T-helper 1 cell (primary cell): Measurements from ENCODE around the gene FBXO34.

ENCODE experiments used
- DNase-seq, 5 donors: peaks; one replicate each; pipeline ENCODE4 v3.0.0-alpha.2; 2012 to 2020
- total RNA-seq, 4 donors: gene quantifications; one replicate each; lab custom pipeline; 2026; lab: John Stamatoyannopoulos, UW

FBXO34 gene, protein sequence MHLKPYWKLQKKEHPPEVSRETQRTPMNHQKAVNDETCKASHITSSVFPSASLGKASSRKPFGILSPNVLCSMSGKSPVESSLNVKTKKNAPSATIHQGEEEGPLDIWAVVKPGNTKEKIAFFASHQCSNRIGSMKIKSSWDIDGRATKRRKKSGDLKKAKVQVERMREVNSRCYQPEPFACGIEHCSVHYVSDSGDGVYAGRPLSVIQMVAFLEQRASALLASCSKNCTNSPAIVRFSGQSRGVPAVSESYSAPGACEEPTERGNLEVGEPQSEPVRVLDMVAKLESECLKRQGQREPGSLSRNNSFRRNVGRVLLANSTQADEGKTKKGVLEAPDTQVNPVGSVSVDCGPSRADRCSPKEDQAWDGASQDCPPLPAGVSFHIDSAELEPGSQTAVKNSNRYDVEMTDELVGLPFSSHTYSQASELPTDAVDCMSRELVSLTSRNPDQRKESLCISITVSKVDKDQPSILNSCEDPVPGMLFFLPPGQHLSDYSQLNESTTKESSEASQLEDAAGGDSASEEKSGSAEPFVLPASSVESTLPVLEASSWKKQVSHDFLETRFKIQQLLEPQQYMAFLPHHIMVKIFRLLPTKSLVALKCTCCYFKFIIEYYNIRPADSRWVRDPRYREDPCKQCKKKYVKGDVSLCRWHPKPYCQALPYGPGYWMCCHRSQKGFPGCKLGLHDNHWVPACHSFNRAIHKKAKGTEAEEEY
- total RNA-seq: 61.5 to 86.4 (median 76.3) reads per million in 4 donors

DNA sequence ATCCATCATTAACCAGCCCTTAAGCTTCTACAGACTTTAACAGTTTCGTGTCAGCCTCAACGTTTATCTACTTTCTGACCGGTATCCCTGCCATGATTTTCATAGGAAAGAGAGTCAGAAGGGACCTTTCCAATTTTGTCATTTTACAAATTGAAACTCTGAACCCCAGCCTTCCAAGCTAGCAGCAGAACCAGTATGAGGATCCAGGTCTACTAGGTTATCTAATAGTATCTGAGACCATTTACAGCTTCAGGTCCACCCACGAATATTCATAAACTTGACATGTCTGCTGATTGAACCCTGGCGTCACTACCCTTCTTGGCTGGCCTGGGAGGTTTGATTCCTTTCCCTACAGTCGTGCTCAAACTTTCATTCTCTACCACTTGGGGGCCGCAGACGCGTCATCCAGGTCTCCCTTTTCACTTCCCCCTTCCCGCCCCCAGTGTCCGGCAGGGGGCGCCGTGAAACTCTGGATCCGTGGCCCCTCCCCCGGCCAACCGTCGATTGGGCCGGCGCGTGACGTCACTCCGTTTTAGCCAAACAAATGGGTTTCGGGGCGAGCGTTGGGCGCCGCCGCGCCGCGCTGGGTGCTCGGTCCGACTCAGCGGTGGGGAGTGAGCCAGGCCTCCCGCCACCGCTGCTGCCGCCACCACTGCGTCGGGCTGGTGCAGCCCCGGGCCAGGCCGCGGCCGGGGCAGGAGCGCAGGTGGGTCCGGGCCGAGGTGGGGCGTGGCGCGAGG lies at the start of gene FBXO34:
Gene FBXO34 (plus strand): TSS at position 590 of the 740 bp plus-strand sequence. CDS start 78,970 bp downstream, outside the sequence.
- DNase-seq: peak; percentile 97 to 99 (median 99)

DNA sequence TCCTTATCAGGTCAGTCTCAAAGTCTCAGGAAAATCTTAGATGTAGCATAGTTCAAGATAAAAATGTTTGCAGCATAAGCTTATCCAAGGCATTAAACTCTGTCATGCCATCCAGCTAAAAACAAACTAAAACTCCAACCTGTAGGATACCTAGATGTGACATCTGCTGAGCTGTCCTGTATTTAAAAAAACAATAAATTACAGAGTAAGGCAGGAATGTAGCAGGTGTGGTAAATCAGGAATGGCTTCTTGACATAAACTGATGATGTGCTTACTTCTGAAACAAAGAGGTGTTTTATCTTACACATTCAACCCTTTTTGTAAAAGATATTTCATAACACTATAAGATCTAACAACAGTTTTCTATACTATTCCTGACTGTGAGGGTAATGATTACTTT lies 49.3 kb upstream of the FBXO34 start:
- DNase-seq: no peak

DNA sequence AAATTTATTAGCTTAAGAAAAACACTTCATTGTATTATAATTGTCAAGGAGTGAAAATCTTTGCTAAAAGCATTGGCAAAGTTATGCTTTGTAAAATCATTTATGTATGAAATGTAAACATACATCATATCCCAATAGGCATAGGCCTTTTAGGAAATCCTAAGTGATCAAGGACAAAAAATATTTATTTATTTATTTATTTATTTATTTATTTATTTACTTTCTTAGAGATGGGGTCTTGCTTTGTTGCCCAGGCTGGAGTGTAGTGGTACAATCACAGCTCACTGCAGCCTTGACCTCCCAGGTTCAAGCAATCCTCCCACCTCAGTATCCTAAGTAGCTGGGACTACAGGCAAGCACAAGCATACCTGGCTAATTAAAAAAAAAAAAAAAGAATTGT lies 47.9 kb upstream of the FBXO34 start:
- no peak for DNase-seq

DNA sequence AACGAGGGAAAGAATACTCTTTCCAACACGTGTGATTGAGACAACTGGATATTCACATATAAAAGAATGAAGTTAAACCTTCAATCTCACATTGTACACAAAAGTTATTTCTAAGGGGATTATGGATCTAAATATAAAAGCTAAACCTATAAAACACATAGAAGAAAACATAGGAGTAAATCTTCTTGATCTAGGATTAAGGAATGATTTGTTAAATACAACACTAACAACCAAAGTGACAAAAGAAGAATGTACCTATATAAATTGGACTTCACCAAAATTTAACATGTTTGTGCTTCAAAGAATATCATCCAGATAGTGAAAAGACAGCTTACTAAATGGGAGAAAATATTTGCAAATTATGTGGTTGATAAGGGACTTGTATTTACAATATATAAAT lies 43.0 kb upstream of the FBXO34 start:
- DNase-seq: no peak

DNA sequence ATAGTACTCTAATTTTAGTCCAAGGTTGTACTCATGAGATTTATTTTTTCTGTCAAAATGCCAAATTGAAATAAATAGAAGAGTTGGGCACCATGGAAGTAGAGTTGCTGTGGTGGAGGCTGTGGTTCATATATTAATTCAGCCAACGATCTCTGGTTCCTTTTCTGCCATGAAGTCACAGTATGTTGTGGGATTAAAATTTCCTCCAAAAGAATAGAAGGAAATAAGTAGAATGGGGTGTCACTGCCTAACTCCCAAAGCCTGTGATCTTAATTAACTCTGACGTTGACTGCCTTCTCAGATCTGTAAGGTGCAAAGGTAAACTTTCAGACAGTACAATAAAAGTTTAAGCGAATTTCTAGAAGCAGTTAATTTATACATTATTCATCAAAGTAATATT lies 37.6 kb upstream of the FBXO34 start:
- DNase-seq: no peak

DNA sequence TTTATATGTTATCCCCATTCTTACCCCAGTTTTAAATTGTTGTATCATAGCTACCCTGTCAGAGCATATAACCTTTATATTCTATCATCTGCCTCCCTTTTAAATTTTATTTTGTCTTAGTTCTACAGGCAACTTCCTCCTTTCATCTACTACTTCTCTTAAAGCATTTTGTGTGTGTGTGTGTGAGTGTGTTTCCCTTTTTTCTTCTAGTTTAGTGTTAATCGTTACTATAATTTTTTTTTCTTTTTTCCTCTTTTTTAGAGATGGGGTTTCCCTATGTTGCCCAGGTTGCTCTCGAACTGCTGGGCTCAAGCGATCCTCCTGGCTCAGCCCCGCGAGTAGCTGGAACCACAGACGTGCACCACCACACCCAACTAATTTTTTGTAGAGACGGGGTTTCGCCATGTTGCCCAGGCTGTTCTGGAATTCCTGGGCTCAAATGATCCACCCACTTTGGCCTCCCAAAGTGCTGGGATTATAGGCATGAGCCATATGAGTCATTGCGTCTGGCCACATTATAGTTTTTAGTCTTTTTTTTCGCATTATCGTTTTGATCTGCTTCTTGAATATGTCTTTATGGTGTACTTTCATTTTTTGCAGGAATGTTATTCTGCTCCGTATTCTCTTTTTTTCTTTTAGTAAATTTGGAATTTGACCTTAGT lies 33.1 kb upstream of the FBXO34 start:
- DNase-seq: no peak

DNA sequence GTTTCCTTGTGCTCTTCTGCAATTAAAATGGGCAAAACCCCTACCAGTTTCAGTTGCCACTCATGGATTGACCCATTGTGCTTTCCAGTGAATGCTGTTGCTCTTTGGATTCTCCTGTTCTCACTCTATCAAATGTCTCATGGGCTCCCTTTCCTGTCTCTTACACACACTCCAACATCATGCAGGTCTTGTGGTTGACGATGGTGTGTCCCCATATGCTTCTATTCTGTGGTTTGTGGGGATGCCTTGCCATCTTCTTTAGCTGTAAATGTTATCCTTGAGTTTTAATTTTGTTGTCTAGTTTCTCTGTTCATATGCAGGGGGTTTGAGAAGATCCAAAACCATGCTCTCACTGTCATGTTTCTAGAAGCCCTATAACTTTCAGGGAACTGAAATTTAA lies 31.9 kb upstream of the FBXO34 start:
- DNase-seq: no peak

DNA sequence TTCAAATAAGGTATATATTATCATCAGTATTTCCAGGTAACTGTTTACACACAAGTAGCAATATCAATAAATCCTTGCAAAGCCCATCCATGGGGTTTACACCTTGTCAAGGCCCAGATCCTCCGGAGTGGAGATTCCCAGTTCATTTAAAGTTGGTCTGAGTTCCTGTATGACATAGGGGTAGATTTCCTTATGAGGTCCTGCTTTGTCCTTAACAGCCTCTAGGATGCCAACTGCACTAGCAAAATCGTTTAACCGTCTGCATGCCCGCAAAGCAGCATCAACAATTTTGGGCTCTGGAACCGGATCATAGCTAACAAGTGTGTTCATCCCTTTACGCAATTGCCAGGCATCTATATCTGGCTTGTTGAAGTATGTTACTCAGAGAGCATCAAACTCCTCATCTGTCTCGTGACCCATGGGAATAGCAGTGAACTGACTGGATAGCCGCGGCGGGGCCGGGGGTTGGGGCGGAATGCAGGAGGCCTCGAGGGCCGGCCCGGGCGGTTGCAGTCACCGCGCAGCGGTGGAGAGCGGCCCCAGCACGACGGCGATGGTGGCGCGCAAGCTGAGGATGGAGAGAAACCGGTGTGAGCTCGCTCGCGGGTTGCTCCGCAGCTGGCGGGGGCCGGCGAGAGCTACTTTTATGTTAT lies 30.6 kb upstream of the FBXO34 start:
- DNase-seq: no peak

DNA sequence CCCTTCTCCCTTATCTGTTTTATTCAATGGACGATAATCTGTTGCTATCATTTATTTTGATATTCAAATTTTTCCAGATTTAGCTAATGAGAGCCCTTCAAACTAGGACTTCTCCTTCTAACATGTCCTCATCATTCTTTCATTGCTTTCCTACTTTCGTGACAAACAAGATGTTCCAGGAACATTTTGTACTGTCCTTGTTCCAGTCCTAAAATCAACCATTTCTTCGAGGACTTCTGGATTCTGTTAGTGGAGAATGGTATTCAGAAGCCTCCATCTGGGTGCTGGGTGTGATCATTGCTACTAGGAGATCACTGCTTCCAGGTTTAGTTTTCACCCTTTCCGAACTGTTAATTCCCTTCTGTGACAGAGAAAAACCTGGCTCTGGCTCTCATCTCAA lies 29.5 kb upstream of the FBXO34 start:
- no peak for DNase-seq

DNA sequence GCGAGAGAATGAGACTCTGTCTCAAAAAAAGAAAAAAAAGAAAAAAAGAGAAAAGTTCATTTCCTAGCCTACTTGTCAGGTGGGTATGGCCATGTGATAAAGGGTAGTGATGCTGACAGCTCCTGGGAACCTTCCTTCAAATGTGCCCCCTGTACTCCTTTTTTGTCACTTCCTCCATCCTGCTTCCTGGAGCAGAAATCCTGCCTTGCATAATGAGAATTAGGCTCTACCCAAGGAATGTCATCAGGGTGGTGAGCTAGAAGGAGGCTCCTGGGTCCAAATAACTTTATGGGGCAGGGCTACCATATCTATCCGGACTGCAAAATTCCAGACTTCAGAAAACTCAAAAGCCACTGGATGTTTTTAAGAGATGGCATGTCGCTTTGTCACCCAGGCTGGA lies 27.8 kb upstream of the FBXO34 start:
- no peak for DNase-seq

DNA sequence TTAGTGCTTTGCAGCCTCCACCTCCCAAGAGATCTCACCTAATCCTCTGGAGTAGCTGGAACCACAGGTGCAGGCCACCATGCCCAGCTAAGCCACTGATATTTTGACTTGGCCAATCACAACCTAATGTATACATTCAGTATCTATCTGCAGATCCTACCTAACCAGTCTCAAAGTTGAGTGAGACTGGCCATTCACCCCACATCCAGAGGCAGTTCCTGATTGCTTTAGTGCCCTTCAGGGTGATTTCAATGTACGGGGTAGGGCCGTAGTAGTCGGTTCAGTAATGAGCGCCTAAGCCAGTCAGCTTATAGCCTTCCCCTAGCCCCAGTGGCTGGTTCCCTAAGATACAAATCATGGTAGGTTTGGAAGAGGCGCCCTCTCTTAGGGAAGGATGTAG lies 27.4 kb upstream of the FBXO34 start:
- no peak for DNase-seq

DNA sequence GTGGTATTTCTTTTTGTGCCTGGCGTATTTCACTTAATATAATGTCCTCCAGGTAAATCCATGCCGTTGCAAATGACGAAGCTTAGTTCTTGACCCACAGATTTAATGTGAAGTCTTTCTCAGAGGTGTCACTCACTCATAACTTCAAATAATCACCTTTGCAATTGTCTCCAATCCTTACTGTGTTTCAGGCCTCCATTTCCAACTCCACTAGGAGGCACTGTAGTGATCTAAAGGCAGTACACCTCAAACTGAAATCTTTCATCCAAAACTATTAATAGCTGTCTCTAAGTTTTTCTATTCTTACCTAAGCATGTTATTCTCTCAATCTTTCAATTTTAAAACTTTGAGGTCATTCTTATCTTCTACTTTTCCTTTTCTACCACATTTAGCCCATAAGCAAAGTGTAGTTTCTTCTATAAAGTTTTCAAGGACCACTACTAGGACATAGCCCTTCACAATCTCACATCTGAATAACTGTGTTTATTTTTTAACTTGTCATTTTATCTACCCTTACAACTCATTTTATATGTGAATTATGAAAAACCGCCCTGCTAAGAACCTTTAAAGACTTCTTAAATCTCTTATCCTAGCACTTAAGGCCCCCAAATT lies 25.5 kb upstream of the FBXO34 start:
- peak in 3 of 5 donors; percentile 3 to 20 (median 15) for DNase-seq

DNA sequence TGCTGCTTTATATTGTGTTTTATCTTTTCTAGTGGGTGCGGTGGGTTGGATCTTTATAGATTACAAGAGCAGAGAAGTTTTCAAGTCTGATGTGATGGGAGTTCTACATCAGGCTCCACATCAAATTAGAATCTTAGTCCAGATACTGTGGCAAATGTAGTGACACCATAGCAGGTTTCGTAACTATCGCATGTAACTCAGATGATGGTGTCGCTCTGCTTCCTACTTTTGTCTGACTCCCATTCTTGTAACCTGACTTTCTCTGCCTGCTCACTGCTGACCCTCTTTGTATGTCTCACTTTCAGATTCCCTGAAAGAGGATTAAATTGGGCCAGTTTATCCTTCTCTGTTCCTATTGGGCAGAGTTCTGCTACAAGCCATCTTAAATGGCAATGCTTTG lies 22.8 kb upstream of the FBXO34 start:
- no peak for DNase-seq

DNA sequence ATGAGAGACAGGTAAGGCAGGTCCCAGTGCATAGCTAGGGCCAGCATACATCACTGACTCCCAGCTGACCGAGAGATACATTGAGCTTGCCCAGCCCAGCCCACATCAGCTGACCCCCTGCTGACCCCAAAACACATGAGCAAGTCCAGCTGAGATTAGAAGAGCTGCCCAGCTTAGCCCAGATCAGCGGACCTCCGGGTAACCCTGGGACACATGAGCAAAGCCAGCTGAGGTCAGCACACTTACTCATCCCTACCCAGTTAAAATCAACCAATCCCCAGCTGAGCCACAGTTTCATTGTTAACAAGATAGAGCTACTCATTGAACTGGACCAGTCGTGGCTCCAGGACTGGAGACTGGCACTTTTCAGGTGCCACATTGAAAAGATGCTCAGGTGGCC lies 21.8 kb upstream of the FBXO34 start:
- no peak for DNase-seq

DNA sequence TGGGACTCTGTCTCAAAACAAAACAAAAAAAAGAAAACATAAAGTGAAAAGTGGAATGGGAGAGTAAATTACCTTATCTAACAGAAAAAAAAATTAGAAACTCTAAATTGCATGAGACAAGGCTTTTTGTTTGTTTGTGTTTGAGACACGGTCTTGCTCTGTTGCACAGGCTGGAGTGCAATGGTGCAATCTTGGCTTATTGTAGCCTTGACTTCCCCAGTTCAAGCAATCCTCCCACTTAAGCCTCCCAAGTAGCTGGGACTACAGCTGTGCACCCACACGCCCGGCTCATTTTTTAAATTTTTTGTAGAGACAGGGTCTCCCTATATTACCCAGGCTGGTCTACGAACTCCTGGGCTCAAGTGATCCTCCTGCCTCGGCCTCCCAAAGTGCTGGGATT lies 17.9 kb upstream of the FBXO34 start:
- DNase-seq: no peak

DNA sequence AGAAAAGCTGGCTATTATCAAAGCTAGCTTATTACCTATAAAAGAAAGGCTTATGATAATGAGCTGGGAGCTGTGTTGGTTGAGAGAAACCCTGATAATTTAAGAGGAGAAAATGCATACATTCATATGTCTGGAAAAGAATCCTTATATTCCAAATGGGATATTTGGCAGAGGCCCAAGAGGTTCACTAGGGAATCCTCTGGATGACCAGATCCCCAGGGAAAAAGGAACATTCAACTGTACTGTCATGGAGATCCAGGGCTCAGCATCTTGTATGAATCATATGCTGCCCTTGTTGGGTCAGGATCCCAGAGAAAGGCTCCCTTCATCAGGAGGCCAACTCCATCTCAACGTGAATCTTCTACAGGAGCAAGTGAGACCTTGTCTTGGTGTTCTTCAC lies 16.6 kb upstream of the FBXO34 start:
- DNase-seq: no peak

DNA sequence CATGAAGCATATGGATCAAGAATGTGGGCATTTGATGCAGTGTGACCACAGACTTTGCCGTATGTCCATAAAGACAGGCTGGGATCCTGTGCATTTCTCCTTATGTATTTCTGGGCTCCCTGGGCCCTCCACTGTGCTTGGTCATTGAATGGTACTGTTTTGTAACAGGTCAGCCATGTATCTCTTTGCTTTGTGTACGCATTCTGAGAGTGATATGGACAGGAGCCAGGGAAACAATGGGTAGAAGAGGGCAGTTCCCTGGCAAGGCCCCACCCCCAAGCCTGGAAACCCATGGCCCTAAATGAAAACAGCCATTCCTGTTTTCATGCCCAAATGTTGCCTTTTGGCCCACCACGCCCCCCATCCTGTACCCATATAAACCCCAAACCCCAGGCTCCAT lies 15.2 kb upstream of the FBXO34 start:
- no peak for DNase-seq

DNA sequence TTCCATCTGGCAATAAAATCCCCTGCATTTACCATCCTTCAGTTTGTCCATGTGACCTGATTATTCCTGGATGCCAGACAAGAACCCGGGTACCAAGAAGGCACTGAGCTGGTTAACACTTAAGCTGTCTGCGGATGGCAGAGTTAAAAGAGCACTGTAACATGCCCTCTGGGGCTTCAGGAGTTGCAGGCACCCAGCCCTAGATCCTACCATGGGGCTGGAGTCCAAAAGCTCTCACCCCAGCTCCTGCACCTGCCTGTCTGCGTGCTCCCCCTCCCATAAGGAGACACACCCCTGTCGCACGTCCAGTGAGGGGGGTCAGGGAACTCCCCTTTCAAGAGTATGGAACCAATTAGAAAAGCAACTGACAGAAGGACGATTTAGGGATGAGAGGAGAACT lies 14.6 kb upstream of the FBXO34 start:
- no peak for DNase-seq

DNA sequence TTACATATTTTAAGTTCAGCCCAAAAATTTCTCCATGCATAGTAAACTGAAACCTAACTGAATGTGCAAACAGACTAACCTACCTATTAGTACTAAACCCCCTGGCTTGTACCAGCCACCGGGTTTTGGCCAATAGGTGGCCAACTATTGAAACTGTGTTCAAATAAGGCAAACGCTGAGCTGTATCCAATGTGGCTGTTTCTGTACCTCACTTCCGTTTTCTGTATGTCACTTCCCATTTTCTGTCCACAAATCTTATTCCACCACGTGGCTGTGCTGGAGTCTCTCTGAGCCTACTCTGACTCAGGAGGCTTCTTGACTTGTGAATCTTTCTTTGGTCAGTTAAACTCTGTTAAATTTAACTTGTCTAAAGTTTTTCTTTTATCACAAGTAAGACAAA lies 6.0 kb upstream of the FBXO34 start:
- peak in 1 of 5 donors; percentile 7 for DNase-seq

DNA sequence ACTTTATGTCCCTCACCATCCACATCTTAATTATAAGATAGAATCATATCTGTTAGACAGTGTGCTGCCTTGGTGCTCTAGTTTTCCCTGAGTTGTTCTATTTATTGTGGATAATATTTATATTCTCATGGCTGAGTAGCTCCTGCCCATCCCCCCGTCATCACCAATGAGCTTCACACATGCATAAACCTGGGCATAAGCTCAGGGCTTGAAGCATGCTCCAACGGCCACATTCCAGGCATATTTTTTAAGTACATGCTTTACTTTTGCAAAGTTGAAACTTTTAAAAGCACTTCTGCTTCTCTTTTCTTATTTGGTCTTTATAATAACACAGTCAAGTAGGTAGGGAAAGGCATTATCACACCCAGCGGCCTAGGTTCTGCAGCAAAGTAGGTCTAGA lies 3.4 kb upstream of the FBXO34 start:
- no peak for DNase-seq

DNA sequence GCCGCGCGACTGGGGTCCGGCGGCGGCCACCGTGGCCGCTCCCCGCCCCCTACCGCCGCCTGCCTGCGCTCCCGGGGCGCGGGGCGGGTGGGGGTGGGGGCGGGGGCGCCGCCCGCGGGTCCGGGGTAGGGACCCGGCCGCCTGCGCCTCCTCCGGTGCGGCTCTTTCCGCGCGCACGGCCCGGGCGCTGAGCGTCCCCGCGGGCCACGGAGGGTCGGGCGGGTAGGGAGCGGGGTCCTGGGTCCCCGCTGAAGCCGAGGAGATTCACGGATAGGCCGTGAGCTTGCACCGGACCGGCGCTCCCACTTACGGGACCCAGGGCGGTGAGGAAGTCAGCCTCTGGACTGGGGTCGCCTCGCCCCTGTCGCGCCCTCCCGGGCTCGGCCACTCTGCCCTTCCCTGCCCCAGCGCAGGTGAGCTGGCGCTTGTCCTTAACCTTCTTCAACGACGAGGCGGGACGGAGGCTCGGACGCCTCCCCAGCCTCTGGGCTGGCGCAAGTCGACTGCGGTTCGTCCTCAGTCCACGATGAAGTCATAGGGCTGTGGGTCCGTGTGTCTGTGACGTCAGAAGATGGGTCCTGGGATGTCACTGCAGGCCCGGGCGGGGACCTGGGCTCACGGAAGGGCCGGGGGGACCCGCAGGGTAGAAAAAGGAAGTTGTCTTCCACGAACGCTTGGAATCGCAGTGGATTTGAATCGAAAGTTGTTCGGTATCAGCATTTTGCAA lies 514 bp downstream of the FBXO34 start:
- peak; percentile 27 to 81 (median 41) for DNase-seq
